NK-92 treated with Interleukin-12 subunit alpha and Interleukin-12 subunit beta, amount 100 ng/mL, for 24 hours (cell line): ENCODE measurements around the gene PRRX2.

Experiments used
- DNase-seq: peaks from one replicate; lab custom pipeline; 2025; lab: John Stamatoyannopoulos, UW

Gene PRRX2

GRCh38 chr9:129710169-129710453 lies 44.7 kb downstream of the PRRX2 start:
- DNase-seq = no peak

- DNase-seq = no peak
Observed at GRCh38 chr9:129712634-129713401, 47.4 kb downstream of the PRRX2 start.

GRCh38 chr9:129713402-129713679 lies 47.9 kb downstream of the PRRX2 start:
- DNase-seq = no peak

- DNase-seq = no peak
Observed at GRCh38 chr9:129714511-129715061, 49.1 kb downstream of the PRRX2 start.

- no peak for DNase-seq
Observed at GRCh38 chr9:129716091-129716490, 50.6 kb downstream of the PRRX2 start.

GRCh38 chr9:129717991-129718390 lies 52.5 kb downstream of the PRRX2 start:
- no peak for DNase-seq

GRCh38 chr9:129718647-129719046 lies 53.2 kb downstream of the PRRX2 start:
- no peak for DNase-seq

GRCh38 chr9:129719135-129719534 lies 53.7 kb downstream of the PRRX2 start:
- DNase-seq = no peak

GRCh38 chr9:129720181-129720864 lies 54.9 kb downstream of the PRRX2 start:
- DNase-seq = no peak

GRCh38 chr9:129720865-129721545 lies 55.6 kb downstream of the PRRX2 start:
- no peak for DNase-seq

GRCh38 chr9:129722913-129723312 lies 57.5 kb downstream of the PRRX2 start:
- no peak for DNase-seq

- DNase-seq = no peak
Observed at GRCh38 chr9:129724456-129725190, 59.2 kb downstream of the PRRX2 start.

- no peak for DNase-seq
Observed at GRCh38 chr9:129725795-129726251, 60.4 kb downstream of the PRRX2 start.

- no peak for DNase-seq
Observed at GRCh38 chr9:129726322-129727160, 61.1 kb downstream of the PRRX2 start.

- no peak for DNase-seq
Observed at GRCh38 chr9:129728744-129729143, 63.3 kb downstream of the PRRX2 start.

- DNase-seq = no peak
Observed at GRCh38 chr9:129731477-129732085, 66.1 kb downstream of the PRRX2 start.

GRCh38 chr9:129732100-129732499 lies 66.7 kb downstream of the PRRX2 start:
- no peak for DNase-seq

GRCh38 chr9:129732946-129733631 lies 67.6 kb downstream of the PRRX2 start:
- no peak for DNase-seq

- DNase-seq = no peak
Observed at GRCh38 chr9:129733632-129733953, 68.1 kb downstream of the PRRX2 start.

GRCh38 chr9:129735546-129735945 lies 70.1 kb downstream of the PRRX2 start:
- no peak for DNase-seq

GRCh38 chr9:129736334-129736733 lies 70.9 kb downstream of the PRRX2 start:
- no peak for DNase-seq
